Osteoblast (primary cell): ENCODE results near the gene DYNC1I2. TPM values are rescaled to one million over a fixed set of nuclear protein-coding genes. Genes with fewer than 3 reads are reported as not detected.
A peak's percentile ranks its signal among the peaks of the same experiment; 100 is the strongest.

Experiments used
- DNase-seq: peaks from one replicate; pipeline ENCODE4 v3.0.0; 2011; ENCODE audit warnings: low spot score, mixed read lengths; ENCODE audit not compliant: insufficient read length; ENCODE audit errors: missing footprints
- H2AFZ ChIP-seq: 2 replicates; pipeline ENCODE4 v1.6.0; 2011; ENCODE audit warnings: mild to moderate bottlenecking, low read length
- H3K27ac ChIP-seq: 2 replicates; pipeline ENCODE4 v1.5.1; 2011; ENCODE audit warnings: mild to moderate bottlenecking, low read depth, low read length, moderate library complexity
- H3K27me3 ChIP-seq: 2 replicates; pipeline ENCODE4 v1.6.0; 2012; ENCODE audit warnings: mild to moderate bottlenecking, control low read depth, inconsistent platforms, low read length, moderate library complexity; ENCODE audit not compliant: insufficient read depth
- H3K36me3 ChIP-seq: 2 replicates; pipeline ENCODE4 v1.5.1; 2011; ENCODE audit warnings: mild to moderate bottlenecking, low read length, control low read depth, moderate library complexity; ENCODE audit not compliant: insufficient read depth
- H3K4me1 ChIP-seq: 2 replicates; pipeline ENCODE4 v1.5.1; 2011; ENCODE audit warnings: mild to moderate bottlenecking, low read length, control low read depth, moderate library complexity; ENCODE audit not compliant: insufficient read depth
- H3K4me2 ChIP-seq: 2 replicates; pipeline ENCODE4 v1.6.0; 2011; ENCODE audit warnings: mild to moderate bottlenecking, low read length; ENCODE audit not compliant: insufficient read depth
- H3K4me3 ChIP-seq: fragments of 200-600 bp; sonication (generic); 3 replicates; pipeline ENCODE4 v1.5.1; 2012; ENCODE audit warnings: mild to moderate bottlenecking, low read length, inconsistent platforms; ENCODE audit not compliant: insufficient read depth
- H3K79me2 ChIP-seq: 2 replicates; pipeline ENCODE4 v1.6.0; 2012; ENCODE audit warnings: mild to moderate bottlenecking, low read length, control low read depth, inconsistent platforms; ENCODE audit not compliant: insufficient read depth
- H3K9me3 ChIP-seq: 2 replicates; pipeline ENCODE4 v1.5.1; 2011; ENCODE audit warnings: low read depth, low read length, control low read depth
- H4K20me1 ChIP-seq: 2 replicates; pipeline ENCODE4 v1.6.0; 2012; ENCODE audit warnings: mild to moderate bottlenecking, low read length, control low read depth; ENCODE audit not compliant: insufficient read depth
- total RNA-seq: library from RNA; depleted of rRNA; stranded (reverse); fragments of >200 nt; gene quantifications from 2 replicates; pipeline ENCODE4 v1.2.3, GENCODE V29; 2012
- TF ChIP-seq, protein P1 (sequence below): IDR thresholded peaks from 2 replicates; pipeline ENCODE4 v1.5.1; 2011; ENCODE audit warnings: mild to moderate bottlenecking, low read depth, low read length, moderate library complexity; ENCODE audit errors: extremely low read depth

Gene DYNC1I2
- total RNA-seq, 1 donor, result 110 TPM

DNA sequence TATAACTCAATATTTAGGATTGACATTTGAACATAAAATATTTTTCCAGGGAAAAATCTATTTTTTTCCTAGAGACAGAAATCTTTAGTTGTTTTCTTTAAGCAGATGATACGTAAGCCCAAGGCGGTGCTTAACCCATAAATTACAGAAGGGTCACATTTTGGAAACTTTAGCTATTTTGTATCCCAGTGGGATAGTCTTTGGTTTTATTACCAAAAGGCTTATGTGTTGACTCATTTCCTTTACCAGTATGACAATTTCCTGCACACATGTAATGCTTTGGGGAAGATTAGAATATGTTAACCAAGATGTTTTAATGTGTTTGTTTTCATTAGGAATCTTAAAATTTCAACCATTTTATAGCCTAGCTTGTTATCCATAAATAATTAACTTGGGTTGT, 24.8 kb downstream of the DYNC1I2 start:
- H3K27ac ChIP-seq, result peak overlapping the region; percentile 72
- peaks cover 27% of the 10 kb centered on the region for H3K4me1 ChIP-seq
- peaks cover 25% of the 10 kb centered on the region for H3K79me2 ChIP-seq
- no peaks in the 10 kb centered on the region for H3K27me3 ChIP-seq
- H3K4me2 ChIP-seq, result peak overlapping the region; percentile 52
- no peak overlapping the region for H3K4me3 ChIP-seq
- peaks cover 18% of the 10 kb centered on the region for H3K36me3 ChIP-seq
- no peaks in the 10 kb centered on the region for H4K20me1 ChIP-seq
- TF ChIP-seq, protein P1, sequence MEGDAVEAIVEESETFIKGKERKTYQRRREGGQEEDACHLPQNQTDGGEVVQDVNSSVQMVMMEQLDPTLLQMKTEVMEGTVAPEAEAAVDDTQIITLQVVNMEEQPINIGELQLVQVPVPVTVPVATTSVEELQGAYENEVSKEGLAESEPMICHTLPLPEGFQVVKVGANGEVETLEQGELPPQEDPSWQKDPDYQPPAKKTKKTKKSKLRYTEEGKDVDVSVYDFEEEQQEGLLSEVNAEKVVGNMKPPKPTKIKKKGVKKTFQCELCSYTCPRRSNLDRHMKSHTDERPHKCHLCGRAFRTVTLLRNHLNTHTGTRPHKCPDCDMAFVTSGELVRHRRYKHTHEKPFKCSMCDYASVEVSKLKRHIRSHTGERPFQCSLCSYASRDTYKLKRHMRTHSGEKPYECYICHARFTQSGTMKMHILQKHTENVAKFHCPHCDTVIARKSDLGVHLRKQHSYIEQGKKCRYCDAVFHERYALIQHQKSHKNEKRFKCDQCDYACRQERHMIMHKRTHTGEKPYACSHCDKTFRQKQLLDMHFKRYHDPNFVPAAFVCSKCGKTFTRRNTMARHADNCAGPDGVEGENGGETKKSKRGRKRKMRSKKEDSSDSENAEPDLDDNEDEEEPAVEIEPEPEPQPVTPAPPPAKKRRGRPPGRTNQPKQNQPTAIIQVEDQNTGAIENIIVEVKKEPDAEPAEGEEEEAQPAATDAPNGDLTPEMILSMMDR, result no peak
- no peaks in the 10 kb centered on the region for H3K9me3 ChIP-seq
- no peak overlapping the region for H2AFZ ChIP-seq
- DNase-seq, result peak; percentile 52

DNA sequence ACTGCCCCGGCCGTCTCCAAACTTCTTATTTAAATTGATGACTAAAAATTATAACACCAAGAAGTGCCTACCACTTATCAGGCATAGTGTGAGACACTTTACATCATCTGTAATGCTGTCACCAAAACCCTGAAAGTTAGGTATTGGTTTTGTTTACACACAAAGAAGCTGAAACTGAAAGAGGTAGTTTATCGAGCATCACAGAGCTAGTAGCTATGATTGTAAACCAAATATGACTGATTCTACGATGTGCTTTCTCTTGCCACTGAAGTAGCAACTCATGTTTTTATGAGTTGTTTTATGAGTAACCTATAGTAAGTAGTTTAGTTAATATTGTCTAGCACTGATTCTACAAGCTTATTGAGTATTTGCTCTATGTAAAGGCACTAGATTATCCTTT, 31.5 kb downstream of the DYNC1I2 start:
- no peak overlapping the region for H3K27ac ChIP-seq
- TF ChIP-seq, protein P1, result no peak
- H3K4me2 ChIP-seq, result no peak overlapping the region
- no peak overlapping the region for H3K4me3 ChIP-seq
- no peak overlapping the region for H2AFZ ChIP-seq
- peaks cover 8% of the 10 kb centered on the region for H3K79me2 ChIP-seq
- H3K27me3 ChIP-seq, result no peaks in the 10 kb centered on the region
- no peak for DNase-seq
- H3K4me1 ChIP-seq, result peaks cover 2% of the 10 kb centered on the region
- peaks cover 47% of the 10 kb centered on the region for H3K36me3 ChIP-seq
- no peaks in the 10 kb centered on the region for H4K20me1 ChIP-seq
- no peaks in the 10 kb centered on the region for H3K9me3 ChIP-seq

DNA sequence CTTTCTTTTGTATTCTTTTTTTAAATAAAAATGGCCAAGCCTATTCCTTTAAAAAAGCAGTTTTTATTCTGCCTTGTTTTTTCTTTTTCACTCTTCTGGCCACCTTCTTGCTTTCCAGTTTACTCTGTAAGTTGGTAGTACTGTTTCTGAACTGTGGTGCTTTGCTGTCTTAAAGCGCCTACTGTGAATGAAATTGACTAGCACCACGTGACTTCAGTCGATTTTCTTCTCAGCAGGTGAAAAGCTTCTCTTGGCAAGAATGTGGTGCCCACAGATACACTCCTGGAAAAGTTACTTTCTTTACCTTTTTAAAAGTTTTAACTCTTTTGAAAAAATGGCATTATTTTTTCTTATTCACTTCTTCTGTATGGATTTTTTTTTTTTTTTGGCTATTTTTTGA, 32.4 kb downstream of the DYNC1I2 start:
- no peak overlapping the region for H3K4me2 ChIP-seq
- peaks cover 4% of the 10 kb centered on the region for H3K79me2 ChIP-seq
- TF ChIP-seq, protein P1, result no peak
- H3K27me3 ChIP-seq, result no peaks in the 10 kb centered on the region
- H3K4me1 ChIP-seq, result peaks cover 5% of the 10 kb centered on the region
- H3K4me3 ChIP-seq, result no peak overlapping the region
- DNase-seq, result no peak
- no peaks in the 10 kb centered on the region for H4K20me1 ChIP-seq
- no peak overlapping the region for H3K27ac ChIP-seq
- H3K9me3 ChIP-seq, result no peaks in the 10 kb centered on the region
- peaks cover 47% of the 10 kb centered on the region for H3K36me3 ChIP-seq
- no peak overlapping the region for H2AFZ ChIP-seq

DNA sequence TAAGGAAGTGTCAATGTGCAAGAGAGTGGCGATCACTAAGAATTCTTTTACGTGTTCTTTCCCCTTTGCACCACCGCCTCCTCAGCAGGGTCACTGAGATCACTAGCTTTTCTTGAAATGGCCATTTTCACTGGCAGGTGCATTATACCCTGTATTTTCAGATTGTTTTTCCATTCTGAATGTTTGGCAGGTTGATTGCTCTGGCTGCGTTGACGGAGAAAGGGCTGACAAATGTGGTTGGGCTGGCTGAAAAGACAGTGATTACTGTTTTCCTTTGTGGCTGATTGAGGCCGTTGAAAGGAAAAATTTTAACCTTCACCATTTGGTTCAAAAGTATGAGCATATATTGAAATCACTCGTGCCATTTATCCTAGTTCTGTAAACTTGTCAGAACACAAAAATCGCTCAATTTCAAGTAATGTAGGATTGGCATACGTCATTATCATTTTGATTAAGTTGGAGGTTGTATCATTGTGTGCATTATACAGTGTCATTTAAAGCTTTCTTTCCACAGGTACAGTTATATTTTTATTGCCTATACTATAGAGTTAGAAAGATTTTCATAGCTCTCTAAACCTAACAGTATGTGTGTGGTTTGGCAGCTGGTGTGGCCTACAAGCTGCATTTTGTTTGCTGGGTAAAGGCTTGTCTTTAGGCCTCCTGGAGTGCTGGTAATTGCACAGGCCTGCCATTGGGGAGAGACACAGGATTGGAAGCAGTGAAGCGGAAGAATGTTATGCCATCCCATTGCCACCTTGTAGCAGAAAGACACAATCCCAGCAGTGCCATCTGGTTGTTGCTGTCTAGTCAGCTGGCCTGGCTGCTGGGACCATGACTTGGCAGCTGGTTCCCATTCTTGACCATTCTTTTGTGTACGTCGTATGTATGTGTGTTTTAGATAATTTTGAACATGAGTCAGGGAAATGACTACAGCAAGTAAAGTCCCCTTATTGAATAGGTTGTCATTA, 36.7 kb downstream of the DYNC1I2 start:
- Histone ChIP-seq H3K36me3 (peaks cover 50% of the 10 kb centered on the region), H3K9me3 (no peaks in the 10 kb centered on the region), H4K20me1 (no peaks in the 10 kb centered on the region), H3K27ac (no peak overlapping the region), H2AFZ (no peak overlapping the region), H3K4me1 (peaks cover 5% of the 10 kb centered on the region), H3K4me2 (no peak overlapping the region), H3K27me3 (no peaks in the 10 kb centered on the region), H3K79me2 (peaks cover 2% of the 10 kb centered on the region), H3K4me3 (no peak overlapping the region)
- peak; percentile 23 for DNase-seq
- TF ChIP-seq, protein P1, result peak; percentile 25
